GM23338 (cell line): ENCODE results near the gene CCDC9B. TPM values are rescaled to one million over a fixed set of nuclear protein-coding genes. Genes with fewer than 3 reads are reported as not detected.

Experiments
- ATAC-seq: fragments of 200-7000 bp; cut with Tn5 transposase; 3 replicates; pipeline ENCODE4 v1.9.1; 2020
- DNase-seq: peaks from one replicate; pipeline ENCODE4 v3.0.0-alpha.2; 2015; ENCODE audit warnings: low spot score
- H2AFZ ChIP-seq: fragments of 200-600 bp; sonication (generic); 2 replicates; pipeline ENCODE4 v1.8.0; 2016; ENCODE audit warnings: antibody characterized with exemption, mild to moderate bottlenecking, moderate library complexity
- H3F3A ChIP-seq: fragments of 200-600 bp; sonication (generic); replicated peaks from 2 replicates; pipeline ENCODE4 v1.8.0; 2017; ENCODE audit warnings: antibody characterized with exemption, mixed run types, low read depth
- H3K27ac ChIP-seq: fragments of 200-600 bp; sonication (generic); 2 replicates; pipeline ENCODE4 v1.6.1; 2016; ENCODE audit warnings: low read depth
- H3K27me3 ChIP-seq: fragments of 200-600 bp; sonication (generic); 2 replicates; pipeline ENCODE4 v1.8.0; 2016; ENCODE audit warnings: mild to moderate bottlenecking, mixed run types, moderate library complexity; ENCODE audit not compliant: insufficient read depth
- H3K36me3 ChIP-seq: fragments of 200-600 bp; sonication (generic); 2 replicates; pipeline ENCODE4 v1.8.0; 2016; ENCODE audit warnings: mild to moderate bottlenecking; ENCODE audit not compliant: insufficient read depth
- H3K4me1 ChIP-seq: fragments of 200-600 bp; sonication (generic); 2 replicates; pipeline ENCODE4 v1.8.0; 2016; ENCODE audit warnings: mild to moderate bottlenecking, moderate library complexity; ENCODE audit not compliant: insufficient read depth
- H3K4me2 ChIP-seq: fragments of 200-600 bp; sonication (generic); 2 replicates; pipeline ENCODE4 v1.7.1; 2017; ENCODE audit warnings: mixed run types
- H3K4me3 ChIP-seq: fragments of 200-600 bp; sonication (generic); 2 replicates; pipeline ENCODE4 v1.6.1; 2016; ENCODE audit warnings: mixed run types
- H3K79me2 ChIP-seq: fragments of 200-600 bp; sonication (generic); replicated peaks from 2 replicates; pipeline ENCODE4 v1.8.0; 2017; ENCODE audit warnings: mild to moderate bottlenecking; ENCODE audit not compliant: insufficient read depth
- H3K9me2 ChIP-seq: fragments of 200-600 bp; sonication (generic); 2 replicates; pipeline ENCODE4 v1.8.0; 2017; ENCODE audit not compliant: insufficient read depth
- H4K20me1 ChIP-seq: fragments of 200-600 bp; sonication (generic); replicated peaks from 2 replicates; pipeline ENCODE4 v1.8.0; 2017; ENCODE audit warnings: mild to moderate bottlenecking; ENCODE audit not compliant: insufficient read depth
- H3K27ac Mint-ChIP-seq: 2 replicates; pipeline ENCODE4 v1.8.0; 2020; ENCODE audit warnings: inconsistent platforms, mild to moderate bottlenecking, moderate library complexity, mixed read lengths
- H3K27me3 Mint-ChIP-seq: 3 replicates; pipeline ENCODE4 v1.8.0; 2022; ENCODE audit warnings: low read depth, mild to moderate bottlenecking, moderate library complexity, mixed read lengths, inconsistent platforms; ENCODE audit not compliant: insufficient read depth, poor library complexity
- H3K36me3 Mint-ChIP-seq: 3 replicates; pipeline ENCODE4 v1.8.0; 2021; ENCODE audit warnings: low read depth, mild to moderate bottlenecking, inconsistent platforms, moderate library complexity, mixed read lengths
- H3K4me1 Mint-ChIP-seq: 3 replicates; pipeline ENCODE4 v1.8.0; 2020; ENCODE audit warnings: mild to moderate bottlenecking, inconsistent platforms, mixed read lengths
- H3K4me3 Mint-ChIP-seq: 3 replicates; pipeline ENCODE4 v1.8.0; 2021; ENCODE audit warnings: moderate library complexity, mild to moderate bottlenecking, inconsistent platforms, mixed read lengths
- H3K9me3 Mint-ChIP-seq: 3 replicates; pipeline ENCODE4 v1.8.0; 2020; ENCODE audit warnings: moderate library complexity, mild to moderate bottlenecking, inconsistent platforms, mixed read lengths
- ETS1 ChIP-seq: IDR thresholded peaks from 2 replicates; pipeline ENCODE4 v1.6.1; 2016; ENCODE audit warnings: antibody characterized with exemption
- EZH2phosphoT487 ChIP-seq: fragments of 200-600 bp; sonication (generic); IDR thresholded peaks from one replicate; pipeline ENCODE4 v1.8.1; 2018; ENCODE audit warnings: antibody characterized with exemption; ENCODE audit not compliant: unreplicated experiment
- NANOG ChIP-seq: IDR thresholded peaks from 2 replicates; pipeline ENCODE4 v1.6.1; 2016; ENCODE audit warnings: antibody characterized with exemption, borderline replicate concordance
- REST ChIP-seq: IDR thresholded peaks from one replicate; pipeline ENCODE4 v1.6.1; 2018; ENCODE audit warnings: antibody characterized with exemption; ENCODE audit not compliant: unreplicated experiment
- STAT1 ChIP-seq: IDR thresholded peaks from one replicate; pipeline ENCODE4 v1.6.1; 2016; ENCODE audit warnings: antibody characterized with exemption; ENCODE audit not compliant: unreplicated experiment
- ZNF114 ChIP-seq: fragments of 250-450 bp; sonication (Bioruptor Pico); IDR thresholded peaks from 2 replicates; pipeline ENCODE4 v1.5.0; 2020; ENCODE audit warnings: mild to moderate bottlenecking, moderate library complexity
- polyA plus RNA-seq: library from polyadenylated mRNA; unstranded; fragments of >200 nt; fragmentation: Nextera tagmentation; extraction: Ambion mirVana; gene quantifications from 2 replicates; pipeline ENCODE4 v1.2.1, GENCODE V29; 2016
- total RNA-seq: library from RNA; depleted of rRNA; stranded (reverse); fragments of >200 nt; shearing (Covaris generic); gene quantifications from 2 replicates; pipeline ENCODE4 v1.2.3, GENCODE V29; 2014
- TF ChIP-seq, protein P1 (sequence below): fragments of 250-450 bp; sonication (Bioruptor Pico); IDR thresholded peaks from 2 replicates; pipeline ENCODE4 v1.5.0; 2020; ENCODE audit warnings: mild to moderate bottlenecking, moderate library complexity

The CCDC9B gene
- total and polyA plus RNA-seq, 2 experiments from 2014 or later, result 0.18 to 0.97 TPM

DNA sequence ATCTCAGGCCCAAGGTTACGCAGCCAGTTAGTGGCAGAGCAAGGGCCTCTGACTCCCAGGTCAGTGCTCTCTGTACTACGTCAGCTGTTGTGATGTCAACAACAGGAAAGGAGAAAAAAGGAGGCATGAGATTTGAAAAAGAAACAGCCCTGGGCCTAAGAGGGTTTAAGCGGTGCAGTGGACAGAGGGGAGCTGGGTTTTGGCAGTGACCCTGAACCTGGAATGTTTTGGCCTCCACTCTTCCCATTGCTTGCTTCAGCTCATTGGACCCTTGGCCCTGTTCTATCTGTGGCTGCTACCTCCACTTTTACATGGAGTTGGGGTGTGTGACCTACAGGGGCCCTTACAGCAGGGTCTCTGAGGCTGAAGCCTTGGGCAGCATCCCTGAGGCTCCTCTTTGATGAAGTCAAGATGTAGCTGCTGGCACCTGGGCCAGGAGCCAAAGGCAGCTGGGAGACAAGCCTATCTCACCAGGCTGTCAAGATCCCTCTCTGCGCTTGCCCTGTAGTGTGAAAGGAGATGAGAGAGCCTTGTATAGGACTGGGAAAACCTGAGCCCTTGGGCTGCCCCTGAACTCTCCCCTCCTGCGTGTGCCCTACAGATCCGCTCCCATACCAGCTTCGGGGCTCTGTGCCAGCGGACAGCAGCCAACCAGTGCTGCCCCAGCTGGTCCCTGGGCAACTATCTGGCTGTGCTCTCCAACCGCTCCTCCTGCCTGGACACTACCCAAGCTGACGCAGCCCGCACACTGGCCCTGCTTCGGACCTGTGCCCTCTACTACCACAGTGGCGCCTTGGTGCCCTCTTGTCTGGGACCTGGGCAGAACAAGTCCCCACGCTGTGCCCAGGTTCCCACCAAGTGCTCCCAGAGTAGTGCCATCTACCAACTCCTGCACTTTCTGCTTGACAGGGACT is 26.0 kb upstream of the CCDC9B start:
- Mint-ChIP-seq H3K27ac (no peak overlapping the region), H3K4me3 (no peak overlapping the region), H3K9me3 (peaks cover 2% of the 10 kb centered on the region; the same call in 1 of the 3 replicates), H3K4me1 (peaks cover 14% of the 10 kb centered on the region), H3K27me3 (peaks cover 36% of the 10 kb centered on the region), H3K36me3 (no peaks in the 10 kb centered on the region; the same call in 2 of the 3 replicates)
- Histone ChIP-seq H3K36me3 (no peaks in the 10 kb centered on the region), H3K9me2 (no peaks in the 10 kb centered on the region), H3F3A (0 out of 2 replicates have a peak, but pooled peaks cover 3% of the 10 kb centered on the region), H3K4me3 (no peak overlapping the region), H3K4me1 (peaks cover 1% of the 10 kb centered on the region; the same call in 1 of the 2 replicates), H3K27me3 (peaks cover 28% of the 10 kb centered on the region), H3K79me2 (no peaks in the 10 kb centered on the region), H3K4me2 (peak overlapping the region; percentile 81; the same call in 1 of the 2 replicates), H3K27ac (no peak overlapping the region), H4K20me1 (no peaks in the 10 kb centered on the region), H2AFZ (no peak overlapping the region)
- DNase-seq (no peak), ATAC-seq (no peak)
- no peak for TF ChIP-seq STAT1
- no peak for TF ChIP-seq EZH2phosphoT487

DNA sequence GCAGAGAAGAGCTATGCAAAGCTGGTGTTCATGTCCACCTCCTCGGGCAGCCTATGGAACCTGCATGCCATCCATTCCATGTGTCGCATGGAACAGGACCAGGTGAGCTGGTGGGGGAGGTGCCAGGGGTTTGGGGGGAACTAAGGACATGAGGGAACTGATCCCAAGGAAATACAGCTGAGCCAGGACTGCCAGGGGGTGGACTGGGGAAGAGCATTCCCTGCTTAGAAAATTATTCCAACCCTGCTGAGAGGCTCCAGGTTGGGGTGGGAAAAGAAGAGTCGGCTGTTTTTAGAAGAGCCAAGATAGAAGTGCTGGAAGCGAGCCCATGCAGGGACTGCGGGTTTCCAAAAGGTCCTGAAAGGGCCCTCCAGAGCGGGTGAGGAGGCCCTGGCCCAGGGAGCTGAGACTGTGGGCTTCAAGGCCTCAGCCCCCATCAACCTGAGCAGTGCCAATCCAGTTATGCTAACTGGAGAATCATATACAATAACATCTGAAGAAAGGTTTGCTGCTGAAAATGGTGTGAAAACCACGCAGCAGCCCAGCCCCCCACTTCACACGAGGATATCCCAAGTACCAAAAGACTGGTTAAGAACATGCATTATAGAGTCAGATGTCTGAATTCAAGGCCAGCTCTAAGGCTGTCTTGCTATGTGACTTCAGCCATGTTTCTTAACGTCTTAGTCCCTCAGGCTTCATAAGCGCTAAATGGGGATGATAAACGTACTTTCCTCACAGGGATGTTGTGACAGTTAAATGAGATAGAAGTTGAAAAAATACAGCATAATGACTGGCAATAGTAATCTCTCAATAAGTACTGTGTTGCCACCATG is 25.1 kb upstream of the CCDC9B start:
- H3K4me2 ChIP-seq, result no peak overlapping the region
- no peak overlapping the region for H3K27ac ChIP-seq
- Mint-ChIP-seq H3K4me3 (no peak overlapping the region), H3K27ac (no peak overlapping the region), H3K4me1 (peaks cover 11% of the 10 kb centered on the region), H3K27me3 (peaks cover 32% of the 10 kb centered on the region), H3K36me3 (no peaks in the 10 kb centered on the region; the same call in 2 of the 3 replicates), H3K9me3 (peaks cover 2% of the 10 kb centered on the region; the same call in 1 of the 3 replicates)
- no peaks in the 10 kb centered on the region for H3K9me2 ChIP-seq
- H4K20me1 ChIP-seq, result no peaks in the 10 kb centered on the region
- no peak overlapping the region for H3K4me3 ChIP-seq
- H3K27me3 ChIP-seq, result peaks cover 28% of the 10 kb centered on the region
- H3K36me3 ChIP-seq, result no peaks in the 10 kb centered on the region
- H2AFZ ChIP-seq, result no peak overlapping the region
- ATAC-seq, result no peak
- H3K4me1 ChIP-seq, result no peaks in the 10 kb centered on the region; the same call in 1 of the 2 replicates
- DNase-seq, result no peak
- 0 out of 2 replicates have a peak, but pooled peaks cover 3% of the 10 kb centered on the region for H3F3A ChIP-seq
- H3K79me2 ChIP-seq, result no peaks in the 10 kb centered on the region
- no peak for TF ChIP-seq ZNF114 (CRISPR knock-in tag)
- TF ChIP-seq, protein P1, sequence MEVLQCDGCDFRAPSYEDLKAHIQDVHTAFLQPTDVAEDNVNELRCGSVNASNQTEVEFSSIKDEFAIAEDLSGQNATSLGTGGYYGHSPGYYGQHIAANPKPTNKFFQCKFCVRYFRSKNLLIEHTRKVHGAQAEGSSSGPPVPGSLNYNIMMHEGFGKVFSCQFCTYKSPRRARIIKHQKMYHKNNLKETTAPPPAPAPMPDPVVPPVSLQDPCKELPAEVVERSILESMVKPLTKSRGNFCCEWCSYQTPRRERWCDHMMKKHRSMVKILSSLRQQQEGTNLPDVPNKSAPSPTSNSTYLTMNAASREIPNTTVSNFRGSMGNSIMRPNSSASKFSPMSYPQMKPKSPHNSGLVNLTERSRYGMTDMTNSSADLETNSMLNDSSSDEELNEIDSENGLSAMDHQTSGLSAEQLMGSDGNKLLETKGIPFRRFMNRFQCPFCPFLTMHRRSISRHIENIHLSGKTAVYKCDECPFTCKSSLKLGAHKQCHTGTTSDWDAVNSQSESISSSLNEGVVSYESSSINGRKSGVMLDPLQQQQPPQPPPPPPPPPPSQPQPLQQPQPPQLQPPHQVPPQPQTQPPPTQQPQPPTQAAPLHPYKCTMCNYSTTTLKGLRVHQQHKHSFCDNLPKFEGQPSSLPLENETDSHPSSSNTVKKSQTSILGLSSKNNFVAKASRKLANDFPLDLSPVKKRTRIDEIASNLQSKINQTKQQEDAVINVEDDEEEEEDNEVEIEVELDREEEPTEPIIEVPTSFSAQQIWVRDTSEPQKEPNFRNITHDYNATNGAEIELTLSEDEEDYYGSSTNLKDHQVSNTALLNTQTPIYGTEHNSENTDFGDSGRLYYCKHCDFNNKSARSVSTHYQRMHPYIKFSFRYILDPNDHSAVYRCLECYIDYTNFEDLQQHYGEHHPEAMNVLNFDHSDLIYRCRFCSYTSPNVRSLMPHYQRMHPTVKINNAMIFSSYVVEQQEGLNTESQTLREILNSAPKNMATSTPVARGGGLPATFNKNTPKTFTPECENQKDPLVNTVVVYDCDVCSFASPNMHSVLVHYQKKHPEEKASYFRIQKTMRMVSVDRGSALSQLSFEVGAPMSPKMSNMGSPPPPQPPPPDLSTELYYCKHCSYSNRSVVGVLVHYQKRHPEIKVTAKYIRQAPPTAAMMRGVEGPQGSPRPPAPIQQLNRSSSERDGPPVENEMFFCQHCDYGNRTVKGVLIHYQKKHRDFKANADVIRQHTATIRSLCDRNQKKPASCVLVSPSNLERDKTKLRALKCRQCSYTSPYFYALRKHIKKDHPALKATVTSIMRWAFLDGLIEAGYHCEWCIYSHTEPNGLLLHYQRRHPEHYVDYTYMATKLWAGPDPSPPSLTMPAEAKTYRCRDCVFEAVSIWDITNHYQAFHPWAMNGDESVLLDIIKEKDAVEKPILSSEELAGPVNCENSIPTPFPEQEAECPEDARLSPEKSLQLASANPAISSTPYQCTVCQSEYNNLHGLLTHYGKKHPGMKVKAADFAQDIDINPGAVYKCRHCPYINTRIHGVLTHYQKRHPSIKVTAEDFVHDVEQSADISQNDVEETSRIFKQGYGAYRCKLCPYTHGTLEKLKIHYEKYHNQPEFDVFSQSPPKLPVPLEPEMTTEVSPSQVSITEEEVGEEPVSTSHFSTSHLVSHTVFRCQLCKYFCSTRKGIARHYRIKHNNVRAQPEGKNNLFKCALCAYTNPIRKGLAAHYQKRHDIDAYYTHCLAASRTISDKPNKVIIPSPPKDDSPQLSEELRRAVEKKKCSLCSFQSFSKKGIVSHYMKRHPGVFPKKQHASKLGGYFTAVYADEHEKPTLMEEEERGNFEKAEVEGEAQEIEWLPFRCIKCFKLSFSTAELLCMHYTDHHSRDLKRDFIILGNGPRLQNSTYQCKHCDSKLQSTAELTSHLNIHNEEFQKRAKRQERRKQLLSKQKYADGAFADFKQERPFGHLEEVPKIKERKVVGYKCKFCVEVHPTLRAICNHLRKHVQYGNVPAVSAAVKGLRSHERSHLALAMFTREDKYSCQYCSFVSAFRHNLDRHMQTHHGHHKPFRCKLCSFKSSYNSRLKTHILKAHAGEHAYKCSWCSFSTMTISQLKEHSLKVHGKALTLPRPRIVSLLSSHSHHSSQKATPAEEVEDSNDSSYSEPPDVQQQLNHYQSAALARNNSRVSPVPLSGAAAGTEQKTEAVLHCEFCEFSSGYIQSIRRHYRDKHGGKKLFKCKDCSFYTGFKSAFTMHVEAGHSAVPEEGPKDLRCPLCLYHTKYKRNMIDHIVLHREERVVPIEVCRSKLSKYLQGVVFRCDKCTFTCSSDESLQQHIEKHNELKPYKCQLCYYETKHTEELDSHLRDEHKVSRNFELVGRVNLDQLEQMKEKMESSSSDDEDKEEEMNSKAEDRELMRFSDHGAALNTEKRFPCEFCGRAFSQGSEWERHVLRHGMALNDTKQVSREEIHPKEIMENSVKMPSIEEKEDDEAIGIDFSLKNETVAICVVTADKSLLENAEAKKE, result no peak
- no peak for TF ChIP-seq NANOG
- no peak for TF ChIP-seq REST
- no peak for TF ChIP-seq ETS1
